Measurements from ENCODE around the gene LHX5. TPM values are rescaled to one million over a fixed set of nuclear protein-coding genes. Genes with fewer than 3 reads are reported as not detected.

Gene LHX5
- total and polyA plus RNA-seq, 7 donors, result not detected

DNA sequence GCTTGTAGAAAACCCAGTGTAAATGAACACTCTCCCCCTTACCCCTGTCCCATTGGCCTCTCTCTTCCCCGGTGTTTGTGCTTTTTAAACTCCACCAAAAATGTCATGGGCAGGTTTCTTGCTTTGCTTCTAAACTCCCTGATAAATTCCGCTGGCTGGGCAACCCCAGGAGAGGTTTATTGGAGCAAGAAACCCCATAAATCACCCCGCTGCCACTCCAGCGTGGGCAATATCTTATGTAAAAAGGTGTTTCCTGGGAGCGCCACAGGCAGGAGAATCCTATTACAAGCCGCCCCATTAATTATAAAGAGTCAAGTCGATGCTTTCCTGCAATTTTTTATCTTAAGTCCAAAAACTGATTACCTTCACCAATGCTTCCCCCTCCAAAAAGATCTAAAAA is 22.8 kb downstream of the LHX5 start:
- no peak overlapping the region for H3K27ac ChIP-seq
- H3K9me3 ChIP-seq, result peaks cover 0 to 5% (median 0%) of the 10 kb centered on the region in 4 donors
- WGBS, 2 donors, result 22 to 30% methylated on average over 7 of the region's 7 CpGs
- H3K27me3 ChIP-seq, result peaks cover 0 to 39% (median 0%) of the 10 kb centered on the region in 3 donors
- H3K4me1 ChIP-seq, result no peaks in the 10 kb centered on the region
- TF ChIP-seq, protein P1, sequence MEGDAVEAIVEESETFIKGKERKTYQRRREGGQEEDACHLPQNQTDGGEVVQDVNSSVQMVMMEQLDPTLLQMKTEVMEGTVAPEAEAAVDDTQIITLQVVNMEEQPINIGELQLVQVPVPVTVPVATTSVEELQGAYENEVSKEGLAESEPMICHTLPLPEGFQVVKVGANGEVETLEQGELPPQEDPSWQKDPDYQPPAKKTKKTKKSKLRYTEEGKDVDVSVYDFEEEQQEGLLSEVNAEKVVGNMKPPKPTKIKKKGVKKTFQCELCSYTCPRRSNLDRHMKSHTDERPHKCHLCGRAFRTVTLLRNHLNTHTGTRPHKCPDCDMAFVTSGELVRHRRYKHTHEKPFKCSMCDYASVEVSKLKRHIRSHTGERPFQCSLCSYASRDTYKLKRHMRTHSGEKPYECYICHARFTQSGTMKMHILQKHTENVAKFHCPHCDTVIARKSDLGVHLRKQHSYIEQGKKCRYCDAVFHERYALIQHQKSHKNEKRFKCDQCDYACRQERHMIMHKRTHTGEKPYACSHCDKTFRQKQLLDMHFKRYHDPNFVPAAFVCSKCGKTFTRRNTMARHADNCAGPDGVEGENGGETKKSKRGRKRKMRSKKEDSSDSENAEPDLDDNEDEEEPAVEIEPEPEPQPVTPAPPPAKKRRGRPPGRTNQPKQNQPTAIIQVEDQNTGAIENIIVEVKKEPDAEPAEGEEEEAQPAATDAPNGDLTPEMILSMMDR (IDR thresholded peaks at IDR 0.05), result no peak
- TF ChIP-seq POLR2A (IDR thresholded peaks at IDR 0.05) (no peak), POLR2AphosphoS5 (IDR thresholded peaks at IDR 0.05) (no peak)
- no peak for DNase-seq
- intact Hi-C loops (cut with DNase I), result no loop called here
- no peak overlapping the region for H3K4me3 ChIP-seq
- H3K36me3 ChIP-seq, result no peaks in the 10 kb centered on the region

DNA sequence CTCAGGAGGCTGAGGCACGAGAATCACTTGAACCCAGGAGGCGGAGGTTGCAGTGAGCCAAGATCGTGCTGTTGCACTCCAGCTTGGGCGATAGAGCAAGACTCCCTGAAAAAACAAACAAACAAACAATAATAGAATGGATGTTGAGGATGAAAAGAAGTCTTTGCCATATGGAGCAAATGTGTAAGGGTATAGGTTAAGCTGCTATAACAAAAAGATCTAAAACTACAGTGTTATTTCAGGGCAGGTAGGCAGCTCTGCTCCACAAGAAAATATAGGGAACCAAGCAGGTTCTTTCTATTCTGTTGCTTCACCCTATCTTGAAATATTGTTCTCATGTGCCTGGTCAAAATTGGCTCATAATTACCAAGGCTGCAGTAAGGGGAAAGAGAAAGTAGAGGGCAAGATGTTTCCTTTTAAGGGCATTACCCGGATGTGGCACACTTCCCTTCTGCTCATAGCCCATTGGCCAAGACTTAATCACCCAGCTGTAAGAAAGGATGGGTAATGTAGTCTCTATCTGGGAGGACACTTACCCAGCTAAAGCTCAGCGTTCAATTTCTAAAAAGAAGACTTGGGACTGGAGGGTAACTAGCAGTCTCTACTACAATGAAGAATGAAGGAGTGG is 26.0 kb downstream of the LHX5 start:
- peaks cover 0 to 62% (median 0%) of the 10 kb centered on the region in 3 donors for H3K27me3 ChIP-seq
- no peaks in the 10 kb centered on the region for H3K4me1 ChIP-seq
- DNase-seq, result no peak
- H3K4me3 ChIP-seq, result no peak overlapping the region
- peaks cover 0 to 5% (median 0%) of the 10 kb centered on the region in 4 donors for H3K9me3 ChIP-seq
- TF ChIP-seq EP300 (IDR thresholded peaks at IDR 0.05) (no peak), POLR2A (IDR thresholded peaks at IDR 0.05) (no peak)
- TF ChIP-seq, protein P1 (IDR thresholded peaks at IDR 0.05), result no peak
- no peaks in the 10 kb centered on the region for H3K36me3 ChIP-seq
- 83 to 87% methylated on average over 6 of the region's 6 CpGs for WGBS, 2 donors
- no peak overlapping the region for H3K27ac ChIP-seq
- intact Hi-C loops (cut with DNase I), result no loop called here

DNA sequence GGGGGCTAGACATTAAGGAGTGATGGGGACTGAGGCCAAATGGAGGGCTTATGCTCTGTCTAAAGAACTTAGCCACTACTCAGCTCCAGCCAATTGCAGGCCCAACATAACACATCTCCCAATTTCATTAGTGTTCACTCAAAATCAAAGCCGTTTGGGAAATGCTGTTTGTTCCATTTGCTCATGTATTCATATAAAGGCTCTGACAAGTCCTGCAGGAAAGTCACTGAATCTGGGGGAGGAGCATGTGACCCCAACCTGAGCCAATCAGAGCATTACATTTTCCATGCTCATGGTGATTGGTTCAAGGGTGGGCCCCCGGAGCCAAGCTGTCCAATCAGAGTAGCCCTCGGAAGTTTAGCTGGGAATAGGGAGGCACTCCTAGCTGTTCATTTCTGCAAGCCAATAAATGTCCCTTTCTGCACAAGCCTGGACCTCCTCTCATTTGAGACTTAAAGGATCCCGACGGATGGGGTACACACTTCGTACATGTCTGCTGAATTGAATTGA is 28.6 kb downstream of the LHX5 start:
- Histone ChIP-seq H3K4me1 (no peaks in the 10 kb centered on the region), H3K9me3 (peaks cover 0 to 5% (median 0%) of the 10 kb centered on the region in 4 donors), H3K27ac (no peak overlapping the region), H3K36me3 (no peaks in the 10 kb centered on the region), H3K4me3 (no peak overlapping the region), H3K27me3 (peaks cover 0 to 59% (median 0%) of the 10 kb centered on the region in 3 donors)
- WGBS, 2 donors, result 92 to 93% methylated on average over 6 of the region's 6 CpGs
- TF ChIP-seq POLR2AphosphoS5 (IDR thresholded peaks at IDR 0.05), result no peak
- TF ChIP-seq EP300 (IDR thresholded peaks at IDR 0.05), result no peak
- no peak for TF ChIP-seq POLR2A (IDR thresholded peaks at IDR 0.05)
- TF ChIP-seq, protein P1 (IDR thresholded peaks at IDR 0.05), result no peak
- intact Hi-C loops (cut with DNase I), result no loop called here
- no peak for DNase-seq

DNA sequence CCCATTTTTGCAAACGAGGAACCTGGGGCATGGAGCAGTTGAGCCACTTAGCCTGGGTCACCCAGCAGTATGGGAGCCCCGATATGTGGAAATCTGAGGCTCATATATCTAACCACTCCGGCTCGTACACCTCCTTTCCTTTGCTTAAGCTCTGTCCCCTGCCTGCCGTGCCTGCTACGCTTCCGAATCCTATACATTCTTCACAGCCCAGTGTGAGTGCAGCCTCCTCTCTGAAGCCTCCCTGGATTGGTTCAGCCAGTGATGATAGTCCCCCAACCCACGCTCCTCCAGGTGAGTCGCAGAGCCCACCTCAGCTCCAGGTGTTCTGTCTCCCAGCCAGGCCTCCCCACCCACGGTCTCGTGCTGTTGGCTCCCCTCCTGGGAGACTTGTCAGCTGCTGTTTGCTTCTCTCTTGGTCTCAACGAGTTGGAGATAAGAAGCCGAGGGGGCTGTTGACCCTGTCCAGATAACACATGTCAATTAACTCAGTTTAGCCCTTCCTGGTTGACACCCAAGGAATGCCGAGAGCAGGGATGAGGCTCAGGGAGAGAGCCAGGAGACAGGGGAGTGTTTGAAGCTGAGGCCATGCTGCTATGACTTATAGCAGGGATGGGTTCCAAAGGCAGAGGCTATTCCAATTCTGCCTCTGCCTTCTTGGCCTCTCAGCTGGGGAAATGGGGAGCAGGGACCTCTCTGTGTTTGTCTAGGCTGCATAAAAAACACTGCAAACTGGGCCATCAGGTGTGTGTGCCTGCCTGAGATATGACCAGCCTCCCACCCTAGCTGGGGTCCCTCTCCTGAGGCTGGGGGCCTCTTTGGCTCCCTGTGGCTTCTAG is 30.5 kb downstream of the LHX5 start:
- TF ChIP-seq POLR2AphosphoS5 (IDR thresholded peaks at IDR 0.05) (no peak), EP300 (IDR thresholded peaks at IDR 0.05) (no peak), POLR2A (IDR thresholded peaks at IDR 0.05) (no peak)
- TF ChIP-seq, protein P1 (IDR thresholded peaks at IDR 0.05), result no peak

More for the DNA sequence above, 30.5 kb downstream of the LHX5 start:
- intact Hi-C loops (cut with DNase I), result no loop called here
- WGBS, 2 donors, result 51 to 63% methylated on average over 14 of the region's 14 CpGs
- no peaks in the 10 kb centered on the region for H3K4me1 ChIP-seq
- peaks cover 0 to 5% (median 0%) of the 10 kb centered on the region in 4 donors for H3K9me3 ChIP-seq
- no peak for DNase-seq
- H3K27ac ChIP-seq, result no peak overlapping the region
- H3K27me3 ChIP-seq, result peaks cover 0 to 51% (median 0%) of the 10 kb centered on the region in 3 donors
- no peak overlapping the region for H3K4me3 ChIP-seq
- no peaks in the 10 kb centered on the region for H3K36me3 ChIP-seq

Data from sigmoid colon (tissue), 7 donors.